ENCODE data around the gene CDH18.
A peak's percentile ranks its signal among the peaks of the same experiment; 100 is the strongest.

The CDH18 gene

GRCh38 chr5:19584131-19584530 is 403.9 kb downstream of the CDH18 start:
- no peak for DNase-seq (ENCODE audit: low read depth)

GRCh38 chr5:19577882-19578281 is 410.1 kb downstream of the CDH18 start:
- no peak for DNase-seq (ENCODE audit: low read depth)

GRCh38 chr5:19568004-19568403 is 420.0 kb downstream of the CDH18 start:
- no peak for DNase-seq (ENCODE audit: low read depth)

GRCh38 chr5:19565466-19565865 is 422.5 kb downstream of the CDH18 start:
- DNase-seq (ENCODE audit: low read depth), result no peak

GRCh38 chr5:19564036-19564435 is 424.0 kb downstream of the CDH18 start:
- DNase-seq (ENCODE audit: low read depth), result no peak

GRCh38 chr5:19555876-19556275 is 432.1 kb downstream of the CDH18 start:
- DNase-seq (ENCODE audit: low read depth), result no peak

GRCh38 chr5:19555436-19555835 is 432.6 kb downstream of the CDH18 start:
- no peak for DNase-seq (ENCODE audit: low read depth)

GRCh38 chr5:19554524-19554923 is 433.5 kb downstream of the CDH18 start:
- DNase-seq (ENCODE audit: low read depth), result no peak

GRCh38 chr5:19547640-19548039 is 440.4 kb downstream of the CDH18 start:
- peak; percentile 54 for DNase-seq (ENCODE audit: low read depth)

- no peak for DNase-seq (ENCODE audit: low read depth)
Measured at GRCh38 chr5:19546521-19546920, 441.5 kb downstream of the CDH18 start.

- DNase-seq (ENCODE audit: low read depth), result no peak
Measured at GRCh38 chr5:19538607-19539006, 449.4 kb downstream of the CDH18 start.

- DNase-seq (ENCODE audit: low read depth), result no peak
Measured at GRCh38 chr5:19536387-19536786, 451.6 kb downstream of the CDH18 start.

GRCh38 chr5:19534751-19535150 is 453.2 kb downstream of the CDH18 start:
- DNase-seq (ENCODE audit: low read depth), result peak; percentile 1

- no peak for DNase-seq (ENCODE audit: low read depth)
Measured at GRCh38 chr5:19532936-19533335, 455.1 kb downstream of the CDH18 start.

- peak; percentile 27 for DNase-seq (ENCODE audit: low read depth)
Measured at GRCh38 chr5:19531374-19531952, 456.5 kb downstream of the CDH18 start.

- DNase-seq (ENCODE audit: low read depth), result no peak
Measured at GRCh38 chr5:19519448-19519847, 468.6 kb downstream of the CDH18 start.

- no peak for DNase-seq (ENCODE audit: low read depth)
Measured at GRCh38 chr5:19498852-19499251, 489.1 kb downstream of the CDH18 start.

- DNase-seq (ENCODE audit: low read depth), result no peak
Measured at GRCh38 chr5:19497229-19497815, 490.7 kb downstream of the CDH18 start.

GRCh38 chr5:19496056-19496455 is 491.9 kb downstream of the CDH18 start:
- DNase-seq (ENCODE audit: low read depth), result peak; percentile 2

- no peak for DNase-seq (ENCODE audit: low read depth)
Measured at GRCh38 chr5:19492861-19493260, 495.1 kb downstream of the CDH18 start.

- no peak for DNase-seq (ENCODE audit: low read depth)
Measured at GRCh38 chr5:19488786-19489185, 499.2 kb downstream of the CDH18 start.

- DNase-seq (ENCODE audit: low read depth), result no peak
Measured at GRCh38 chr5:19487480-19487879, 500.5 kb downstream of the CDH18 start.

- DNase-seq (ENCODE audit: low read depth), result no peak
Measured at GRCh38 chr5:19479562-19479961, 508.4 kb downstream of the CDH18 start.

GRCh38 chr5:19462019-19462418 is 526.0 kb downstream of the CDH18 start:
- no peak for DNase-seq (ENCODE audit: low read depth)
